GM12801 (cell line): ENCODE measurements around the gene FBXL19.

Experiments
- CTCF ChIP-seq: IDR thresholded peaks from one replicate; pipeline ENCODE4 v1.5.1; 2011; ENCODE audit warnings: control low read depth; ENCODE audit not compliant: insufficient read length; ENCODE audit errors: extremely low read depth

FBXL19 gene

GRCh38 chr16:30986129-30986991, 63.0 kb downstream of the FBXL19 start:
- TF ChIP-seq CTCF, result no peak

- TF ChIP-seq CTCF, result no peak
Observed at GRCh38 chr16:30987581-30988190, 64.3 kb downstream of the FBXL19 start.

GRCh38 chr16:30989469-30990047, 66.2 kb downstream of the FBXL19 start:
- no peak for TF ChIP-seq CTCF

GRCh38 chr16:30990105-30990504, 66.7 kb downstream of the FBXL19 start:
- TF ChIP-seq CTCF, result no peak

- TF ChIP-seq CTCF, result no peak
Observed at GRCh38 chr16:30991052-30991451, 67.7 kb downstream of the FBXL19 start.

GRCh38 chr16:30992276-30992780, 69.0 kb downstream of the FBXL19 start:
- no peak for TF ChIP-seq CTCF
